Left lung (tissue), 10 donors: ENCODE data around the gene AXL. TPM values are rescaled to one million over a fixed set of nuclear protein-coding genes. Genes with fewer than 3 reads are reported as not detected.

Source experiments
- ATAC-seq: fragments of 200-7000 bp; cut with Tn5 transposase; one replicate; pipeline ENCODE4 v1.9.1; 2020; ENCODE audit warnings: moderate library complexity
- DNase-seq, 4 donors: peaks; one replicate each; pipeline ENCODE4 v3.0.0-alpha.2; 2013 to 2020
- H3K27ac ChIP-seq, 2 donors: fragments of 200-600 bp; sonication (generic) in 1 of 2; one replicate each; pipeline versions ENCODE4 v1.5.0 to v1.8.0; 2020 to 2021
- H3K27me3 ChIP-seq, 2 donors: fragments of 200-600 bp; sonication (generic) in 1 of 2; one replicate each; pipeline versions ENCODE4 v1.5.0 to v1.8.0; 2020 to 2021
- H3K36me3 ChIP-seq, 2 donors: fragments of 200-600 bp; sonication (generic) in 1 of 2; one replicate each; pipeline versions ENCODE4 v1.5.0 to v1.8.0; 2020 to 2021
- H3K4me1 ChIP-seq, 2 donors: fragments of 200-600 bp; one replicate each; pipeline ENCODE4 v1.8.0; 2021
- H3K4me3 ChIP-seq, 2 donors: fragments of 200-600 bp; sonication (generic) in 1 of 2; one replicate each; pipeline versions ENCODE4 v1.5.0 to v1.8.0; 2020 to 2021; ENCODE audit warnings: mild to moderate bottlenecking in 1 of 2
- H3K9me3 ChIP-seq, 2 donors: fragments of 200-600 bp; sonication (generic) in 1 of 2; one replicate each; pipeline versions ENCODE4 v1.5.0 to v1.8.0; 2020 to 2021
- intact Hi-C, 2 donors: fragments of 100-400 bp; cut with DNase I; formaldehyde crosslinking; loops; one replicate each; pipeline versions ENCODE4 v1.11.2 to v1.14.2; 2022
- polyA plus RNA-seq, 6 donors: library from polyadenylated mRNA; unstranded; fragments of 120-200 nt; gene quantifications; one replicate each; pipeline ENCODE4 v1.2.1, GENCODE V29; 2013; ENCODE audit not compliant: insufficient read length in 6 of 6
- total RNA-seq, 2 donors: library from RNA; stranded (reverse); fragmentation: NEBNext Ultra II Directional; extraction: Animal tissue kit (Norgen Biotek cat#: 25700); gene quantifications; one replicate each; pipeline ENCODE4 v1.2.1, GENCODE V29; 2021
- TF ChIP-seq, protein P1 (sequence below), 2 donors: fragments of 200-600 bp; sonication (generic) in 1 of 2; IDR thresholded peaks; one replicate each; pipeline versions ENCODE4 v1.5.0 to v1.8.0; 2021; ENCODE audit warnings: antibody characterized with exemption in 2 of 2
- donor health status: DM: no; HTN: yes; CAD: no.
- donor health status: DM: no; HTN: no; CAD: no.

AXL gene
- total and polyA plus RNA-seq, 8 donors = 30.4 to 48.2 (median 33.9) TPM

DNA sequence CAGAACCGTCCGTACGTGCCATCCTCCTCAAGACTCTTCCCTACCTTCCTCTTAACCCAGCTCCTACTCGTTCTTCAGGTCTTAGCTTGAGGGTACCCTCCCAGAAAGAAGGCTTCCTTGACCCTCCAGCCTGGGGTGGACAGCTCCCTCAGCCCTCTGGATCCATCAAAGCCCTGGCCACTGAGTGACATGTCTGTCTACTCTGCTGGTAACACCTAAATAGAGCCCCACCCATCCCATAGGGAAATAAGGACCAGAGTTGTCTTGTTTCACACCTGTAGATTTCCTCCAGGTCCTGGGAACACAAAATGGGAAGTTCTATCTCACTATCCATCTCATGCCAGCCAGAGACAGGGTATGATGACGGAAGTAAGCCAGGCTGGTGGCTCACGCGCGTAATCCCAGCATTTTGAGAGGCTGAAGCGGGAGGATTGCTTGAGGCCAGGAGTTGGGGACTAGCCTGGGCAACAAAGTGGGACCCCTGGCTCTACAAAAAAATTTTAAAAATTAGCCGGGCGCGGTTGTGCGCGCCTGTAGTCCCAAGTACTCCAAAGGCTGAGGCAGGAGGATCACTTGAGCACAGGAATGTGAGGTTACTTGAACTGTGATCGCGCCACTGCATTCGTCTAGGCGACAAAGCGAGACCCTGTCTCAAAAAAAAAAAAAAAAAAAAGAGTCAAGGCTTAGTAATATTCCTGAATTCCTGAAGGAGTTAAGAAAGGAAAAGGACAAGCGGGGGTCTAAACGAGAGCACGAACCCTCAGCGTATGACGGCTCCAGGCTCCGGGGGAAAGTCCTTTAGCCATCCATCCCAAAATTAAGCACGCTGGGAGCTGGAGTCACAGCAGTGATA lies 90.4 kb downstream of the AXL start:
- Histone ChIP-seq H3K27me3 (no peaks in the 10 kb centered on the region), H3K4me1 (peaks cover 28 to 70% of the 10 kb centered on the region in 2 donors), H3K9me3 (no peaks in the 10 kb centered on the region), H3K36me3 (peaks cover 0 to 59% of the 10 kb centered on the region in 2 donors), H3K27ac (peak overlapping the region; percentile 96 to 98), H3K4me3 (peak overlapping the region; percentile 63 to 85)
- intact Hi-C loops = loop anchor here in 1 of 2 donors (5.0 kb wide), 1 partner anchor 102 kb away; no protein-coding TSS in a partner anchor
- TF ChIP-seq, protein P1, sequence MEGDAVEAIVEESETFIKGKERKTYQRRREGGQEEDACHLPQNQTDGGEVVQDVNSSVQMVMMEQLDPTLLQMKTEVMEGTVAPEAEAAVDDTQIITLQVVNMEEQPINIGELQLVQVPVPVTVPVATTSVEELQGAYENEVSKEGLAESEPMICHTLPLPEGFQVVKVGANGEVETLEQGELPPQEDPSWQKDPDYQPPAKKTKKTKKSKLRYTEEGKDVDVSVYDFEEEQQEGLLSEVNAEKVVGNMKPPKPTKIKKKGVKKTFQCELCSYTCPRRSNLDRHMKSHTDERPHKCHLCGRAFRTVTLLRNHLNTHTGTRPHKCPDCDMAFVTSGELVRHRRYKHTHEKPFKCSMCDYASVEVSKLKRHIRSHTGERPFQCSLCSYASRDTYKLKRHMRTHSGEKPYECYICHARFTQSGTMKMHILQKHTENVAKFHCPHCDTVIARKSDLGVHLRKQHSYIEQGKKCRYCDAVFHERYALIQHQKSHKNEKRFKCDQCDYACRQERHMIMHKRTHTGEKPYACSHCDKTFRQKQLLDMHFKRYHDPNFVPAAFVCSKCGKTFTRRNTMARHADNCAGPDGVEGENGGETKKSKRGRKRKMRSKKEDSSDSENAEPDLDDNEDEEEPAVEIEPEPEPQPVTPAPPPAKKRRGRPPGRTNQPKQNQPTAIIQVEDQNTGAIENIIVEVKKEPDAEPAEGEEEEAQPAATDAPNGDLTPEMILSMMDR (IDR thresholded peaks at IDR 0.05) = no peak
- DNase-seq (peak in 1 of 4 donors; percentile 46), ATAC-seq (peak; percentile 46)

- Histone ChIP-seq H3K4me1 (peaks cover 28 to 70% of the 10 kb centered on the region in 2 donors), H3K4me3 (peak within 1 kb of the TSS; percentile 63 to 85), H3K27me3 (no peaks in the 10 kb centered on the region), H3K27ac (peak within 1 kb of the TSS; percentile 96 to 98), H3K9me3 (no peaks in the 10 kb centered on the region), H3K36me3 (peaks cover 0 to 59% of the 10 kb centered on the region in 2 donors)
- DNase-seq (peak; percentile 90 to 96 (median 94)), ATAC-seq (peak; percentile 82)
- intact Hi-C loops = no loop called here
- TF ChIP-seq, protein P1 (IDR thresholded peaks at IDR 0.05) = no peak
Measured at GRCh38 chr19:41310033-41310831, 91.2 kb downstream of the AXL start, which contains the start of gene CCDC97. TSS of gene CCDC97 (plus strand) at chr19:41310172. CDS start at chr19:41310311, 139 bp downstream.

DNA sequence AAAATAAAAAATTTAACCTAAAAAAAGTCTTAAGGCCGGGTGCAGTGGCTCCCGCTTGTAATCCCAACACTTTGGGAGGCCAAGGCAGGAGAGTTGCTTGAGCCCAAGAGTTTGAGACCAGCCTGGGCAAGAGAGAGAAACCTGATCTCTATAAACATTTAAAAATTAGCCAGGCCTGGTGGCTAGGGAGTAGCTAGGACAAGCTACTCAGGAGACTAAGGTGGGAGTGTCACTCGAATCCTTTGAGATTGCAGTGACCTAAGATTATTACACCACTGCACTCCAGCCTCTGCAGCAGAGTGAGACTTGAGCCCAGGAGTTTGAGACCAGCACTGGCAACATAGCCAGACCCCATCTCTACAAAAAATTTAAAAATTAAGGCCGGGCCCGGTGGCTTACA lies 92.0 kb downstream of the AXL start:
- DNase-seq (peak in 1 of 4 donors; percentile 27), ATAC-seq (no peak)
- H3K27ac ChIP-seq = peak overlapping the region; percentile 96 to 98
- peak overlapping the region; percentile 63 to 85 for H3K4me3 ChIP-seq
- TF ChIP-seq, protein P1 (IDR thresholded peaks at IDR 0.05) = no peak
- H3K36me3 ChIP-seq = peaks cover 0 to 59% of the 10 kb centered on the region in 2 donors
- intact Hi-C loops = no loop called here
- H3K27me3 ChIP-seq = no peaks in the 10 kb centered on the region
- H3K9me3 ChIP-seq = no peaks in the 10 kb centered on the region
- peaks cover 28 to 68% of the 10 kb centered on the region in 2 donors for H3K4me1 ChIP-seq

Other genes with a start within 250 kb of the AXL start
- gene CYP2B6, start 227.9 kb upstream of the AXL start, total RNA-seq = 1 to 10 TPM in 1 of 2 donors, under 1 TPM in 1; 0.73 to 1.1 TPM
- under 1 TPM in 5 of 6 donors, not detected in 1; 0.08 to 0.43 (median 0.21) TPM for gene CYP2B6, start 227.9 kb upstream of the AXL start, polyA plus RNA-seq
- not detected for gene CYP2A13, start 130.8 kb upstream of the AXL start, total RNA-seq
- gene CYP2A13, start 130.8 kb upstream of the AXL start, polyA plus RNA-seq = under 1 TPM in 1 of 6 donors, not detected in 5; 0.20 TPM
- gene CYP2F1, start 104.8 kb upstream of the AXL start, total RNA-seq = 1 to 10 TPM in 1 of 2 donors, not detected in 1; 1.0 TPM
- under 1 TPM; 0.17 to 0.51 (median 0.30) TPM for gene CYP2F1, start 104.8 kb upstream of the AXL start, polyA plus RNA-seq
- 10 to 100 TPM; 12.5 to 22.5 TPM for gene CYP2S1, start 26.0 kb upstream of the AXL start, total RNA-seq
- 1 to 10 TPM; 2.6 to 5.8 (median 3.5) TPM for gene CYP2S1, start 26.0 kb upstream of the AXL start, polyA plus RNA-seq
- 100 to 1,000 TPM; 168 to 174 TPM for gene HNRNPUL1, start 45.1 kb downstream of the AXL start, total RNA-seq
- gene HNRNPUL1, start 45.1 kb downstream of the AXL start, polyA plus RNA-seq = 100 to 1,000 TPM; 209 to 240 (median 228) TPM
- gene CCDC97, start 90.9 kb downstream of the AXL start, total RNA-seq = 10 to 100 TPM; 25.3 to 30.2 TPM
- 10 to 100 TPM; 27.1 to 36.9 (median 34.3) TPM for gene CCDC97, start 90.9 kb downstream of the AXL start, polyA plus RNA-seq
- gene TGFB1, start 134.7 kb downstream of the AXL start, total RNA-seq = 10 to 100 TPM; 73.1 to 98.0 TPM
- gene TGFB1, start 134.7 kb downstream of the AXL start, polyA plus RNA-seq = 10 to 100 TPM; 29.8 to 46.6 (median 37.7) TPM
- 1 to 10 TPM; 7.8 to 8.8 TPM for gene B9D2, start 144.9 kb downstream of the AXL start, total RNA-seq
- 1 to 10 TPM; 6.6 to 8.6 (median 7.5) TPM for gene B9D2, start 144.9 kb downstream of the AXL start, polyA plus RNA-seq
- 10 to 100 TPM; 10.1 to 14.3 TPM for gene TMEM91, start 157.3 kb downstream of the AXL start, total RNA-seq
- 10 to 100 TPM; 12.1 to 22.0 (median 20.0) TPM for gene TMEM91, start 157.3 kb downstream of the AXL start, polyA plus RNA-seq
- gene EXOSC5, start 178.1 kb downstream of the AXL start, total RNA-seq = 10 to 100 TPM; 10.3 to 17.4 TPM
- gene EXOSC5, start 178.1 kb downstream of the AXL start, polyA plus RNA-seq = 10 to 100 TPM; 13.9 to 19.5 (median 15.2) TPM
- gene BCKDHA, start 178.6 kb downstream of the AXL start, total RNA-seq = 10 to 100 TPM; 12.1 to 17.8 TPM
- gene BCKDHA, start 178.6 kb downstream of the AXL start, polyA plus RNA-seq = 10 to 100 TPM; 30.0 to 35.4 (median 32.4) TPM
- 10 to 100 TPM; 21.8 to 41.5 TPM for gene B3GNT8, start 208.2 kb downstream of the AXL start, total RNA-seq
- gene B3GNT8, start 208.2 kb downstream of the AXL start, polyA plus RNA-seq = 1 to 10 TPM; 2.5 to 9.6 (median 5.1) TPM
- 10 to 100 TPM; 58.3 to 58.5 TPM for gene DMAC2, start 220.7 kb downstream of the AXL start, total RNA-seq
- gene DMAC2, start 220.7 kb downstream of the AXL start, polyA plus RNA-seq = 10 to 100 TPM; 48.4 to 64.6 (median 58.4) TPM
- not detected for gene ERICH4, start 223.9 kb downstream of the AXL start, total RNA-seq
- gene ERICH4, start 223.9 kb downstream of the AXL start, polyA plus RNA-seq = 1 to 10 TPM in 1 of 6 donors, under 1 TPM in 5; 0.55 to 1.1 (median 0.79) TPM